Esophagus squamous epithelium (tissue), 4 donors: Measurements from ENCODE around the gene LOXHD1.

Experiments
- POLR2A ChIP-seq, 4 donors: fragments of 450-650 bp; IDR thresholded peaks; one replicate each; pipeline ENCODE4 v1.6.1; 2017; ENCODE audit warnings: antibody characterized with exemption in 4 of 4, mild to moderate bottlenecking in 4 of 4, moderate library complexity in 3 of 4
- TF ChIP-seq, protein P1 (sequence below), 6 experiments: fragments of 450-650 bp in 4 of 6; fragments of 200-600 bp in 2 of 6; sonication (generic) in 2 of 6; IDR thresholded peaks; one replicate each; pipeline ENCODE4 v1.5.1; 2016 to 2019; ENCODE audit warnings: antibody characterized with exemption in 6 of 6, mild to moderate bottlenecking in 4 of 6, moderate library complexity in 4 of 6

DNA sequence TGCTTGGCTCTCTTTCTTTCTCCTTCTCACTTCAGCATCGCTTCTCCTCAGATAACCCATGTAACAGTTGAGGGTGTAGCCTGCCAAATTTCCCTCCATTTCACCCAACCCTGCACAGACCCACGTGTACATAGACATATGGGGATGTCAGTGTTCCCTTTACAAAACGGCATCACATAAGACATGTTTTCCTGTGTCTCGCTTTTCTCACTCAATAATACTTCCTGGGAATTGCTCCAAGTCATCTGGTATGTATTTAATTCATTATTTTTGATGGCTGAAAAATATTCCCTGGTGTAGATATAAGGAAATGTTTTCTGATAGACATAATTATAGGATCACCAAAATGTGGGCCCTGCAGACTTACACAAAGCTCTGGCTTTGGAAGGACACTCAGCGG is 176.8 kb downstream of the LOXHD1 start:
- TF ChIP-seq, protein P1, sequence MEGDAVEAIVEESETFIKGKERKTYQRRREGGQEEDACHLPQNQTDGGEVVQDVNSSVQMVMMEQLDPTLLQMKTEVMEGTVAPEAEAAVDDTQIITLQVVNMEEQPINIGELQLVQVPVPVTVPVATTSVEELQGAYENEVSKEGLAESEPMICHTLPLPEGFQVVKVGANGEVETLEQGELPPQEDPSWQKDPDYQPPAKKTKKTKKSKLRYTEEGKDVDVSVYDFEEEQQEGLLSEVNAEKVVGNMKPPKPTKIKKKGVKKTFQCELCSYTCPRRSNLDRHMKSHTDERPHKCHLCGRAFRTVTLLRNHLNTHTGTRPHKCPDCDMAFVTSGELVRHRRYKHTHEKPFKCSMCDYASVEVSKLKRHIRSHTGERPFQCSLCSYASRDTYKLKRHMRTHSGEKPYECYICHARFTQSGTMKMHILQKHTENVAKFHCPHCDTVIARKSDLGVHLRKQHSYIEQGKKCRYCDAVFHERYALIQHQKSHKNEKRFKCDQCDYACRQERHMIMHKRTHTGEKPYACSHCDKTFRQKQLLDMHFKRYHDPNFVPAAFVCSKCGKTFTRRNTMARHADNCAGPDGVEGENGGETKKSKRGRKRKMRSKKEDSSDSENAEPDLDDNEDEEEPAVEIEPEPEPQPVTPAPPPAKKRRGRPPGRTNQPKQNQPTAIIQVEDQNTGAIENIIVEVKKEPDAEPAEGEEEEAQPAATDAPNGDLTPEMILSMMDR (IDR thresholded peaks at IDR 0.05): no peak
- TF ChIP-seq POLR2A (IDR thresholded peaks at IDR 0.05): no peak
